Memory B cell (primary cell): ENCODE measurements around the gene AQP12B.
"Not testable (repeated sequence)": the region's sequence is repeated elsewhere in the genome, so short reads cannot be mapped to it uniquely, and the experiment has no call there.

Experiments
- ATAC-seq: fragments of 150-1000 bp; cut with Tn5 transposase; 2 replicates; pipeline ENCODE4 v1.10.0; 2021; ENCODE audit warnings: low read depth, mild to moderate bottlenecking, moderate library complexity
- DNase-seq, 2 donors: peaks; one replicate each; pipeline ENCODE4 v3.0.0; 2022; ENCODE audit warnings: low spot score in 2 of 2
- H3K27ac Mint-ChIP-seq: one replicate; pipeline ENCODE4 v1.8.0; 2022; ENCODE audit warnings: mild to moderate bottlenecking, moderate library complexity, mixed read lengths
- H3K27me3 Mint-ChIP-seq: one replicate; pipeline ENCODE4 v1.8.0; 2022; ENCODE audit warnings: mixed read lengths
- H3K36me3 Mint-ChIP-seq: one replicate; pipeline ENCODE4 v1.8.0; 2022; ENCODE audit warnings: mild to moderate bottlenecking, mixed read lengths
- H3K4me1 Mint-ChIP-seq: one replicate; pipeline ENCODE4 v1.8.0; 2022; ENCODE audit warnings: mixed read lengths
- H3K4me3 Mint-ChIP-seq: one replicate; pipeline ENCODE4 v1.8.0; 2022; ENCODE audit warnings: mild to moderate bottlenecking, moderate library complexity, mixed read lengths
- H3K9me3 Mint-ChIP-seq: one replicate; pipeline ENCODE4 v1.8.0; 2022; ENCODE audit warnings: mixed read lengths

Gene AQP12B

GRCh38 chr2:240682431-240683224, at the start of gene AQP12B:
Gene AQP12B, minus strand, starts transcription at chr2:240682885. Its CDS starts 48 bp downstream, at chr2:240682837.
- ATAC-seq, H3K4me1 Mint-ChIP-seq, H3K9me3 Mint-ChIP-seq, DNase-seq, H3K27me3 Mint-ChIP-seq, H3K36me3 Mint-ChIP-seq, H3K27ac Mint-ChIP-seq, H3K4me3 Mint-ChIP-seq: not testable (repeated sequence)

GRCh38 chr2:240732184-240732583, 49.5 kb upstream of the AQP12B start:
- DNase-seq (no peak), ATAC-seq (no peak)
- Mint-ChIP-seq H3K36me3 (no peaks in the 10 kb centered on the region), H3K27me3 (peaks cover 15% of the 10 kb centered on the region), H3K4me1 (no peaks in the 10 kb centered on the region), H3K4me3 (no peak overlapping the region), H3K27ac (no peak overlapping the region), H3K9me3 (no peaks in the 10 kb centered on the region)

GRCh38 chr2:240731178-240731545, 48.5 kb upstream of the AQP12B start:
- Mint-ChIP-seq H3K27ac (no peak overlapping the region), H3K27me3 (peaks cover 15% of the 10 kb centered on the region), H3K4me1 (no peaks in the 10 kb centered on the region), H3K36me3 (no peaks in the 10 kb centered on the region), H3K4me3 (no peak overlapping the region), H3K9me3 (no peaks in the 10 kb centered on the region)
- ATAC-seq (no peak), DNase-seq (no peak)

- ATAC-seq (no peak), DNase-seq (no peak)
- Mint-ChIP-seq H3K4me3 (no peak overlapping the region), H3K27ac (no peak overlapping the region), H3K9me3 (no peaks in the 10 kb centered on the region), H3K4me1 (no peaks in the 10 kb centered on the region), H3K36me3 (no peaks in the 10 kb centered on the region), H3K27me3 (peaks cover 18% of the 10 kb centered on the region)
Observed at GRCh38 chr2:240730501-240731177, 48.0 kb upstream of the AQP12B start.

GRCh38 chr2:240728827-240729226, 46.1 kb upstream of the AQP12B start:
- ATAC-seq (no peak), DNase-seq (no peak)
- Mint-ChIP-seq H3K9me3 (no peaks in the 10 kb centered on the region), H3K27ac (no peak overlapping the region), H3K4me3 (no peak overlapping the region), H3K4me1 (no peaks in the 10 kb centered on the region), H3K27me3 (peaks cover 11% of the 10 kb centered on the region), H3K36me3 (no peaks in the 10 kb centered on the region)

- H3K27ac Mint-ChIP-seq = no peak overlapping the region
- DNase-seq (no peak), ATAC-seq (no peak)
- no peaks in the 10 kb centered on the region for H3K4me1 Mint-ChIP-seq
- H3K27me3 Mint-ChIP-seq = peaks cover 14% of the 10 kb centered on the region
- no peak overlapping the region for H3K4me3 Mint-ChIP-seq
- H3K36me3 Mint-ChIP-seq = no peaks in the 10 kb centered on the region
- no peaks in the 10 kb centered on the region for H3K9me3 Mint-ChIP-seq
Observed at GRCh38 chr2:240728361-240728760, 45.7 kb upstream of the AQP12B start.

GRCh38 chr2:240727913-240728312, 45.2 kb upstream of the AQP12B start:
- H3K27me3 Mint-ChIP-seq = peaks cover 14% of the 10 kb centered on the region
- no peak overlapping the region for H3K4me3 Mint-ChIP-seq
- no peaks in the 10 kb centered on the region for H3K9me3 Mint-ChIP-seq
- H3K27ac Mint-ChIP-seq = no peak overlapping the region
- no peaks in the 10 kb centered on the region for H3K36me3 Mint-ChIP-seq
- H3K4me1 Mint-ChIP-seq = no peaks in the 10 kb centered on the region
- DNase-seq = no peak
- ATAC-seq = no peak

GRCh38 chr2:240727439-240727838, 44.8 kb upstream of the AQP12B start:
- Mint-ChIP-seq H3K4me3 (no peak overlapping the region), H3K27ac (no peak overlapping the region), H3K27me3 (peaks cover 12% of the 10 kb centered on the region), H3K4me1 (no peaks in the 10 kb centered on the region), H3K9me3 (no peaks in the 10 kb centered on the region), H3K36me3 (no peaks in the 10 kb centered on the region)
- DNase-seq (no peak), ATAC-seq (no peak)

GRCh38 chr2:240726876-240727275, 44.2 kb upstream of the AQP12B start:
- DNase-seq (no peak), ATAC-seq (no peak)
- H3K27ac Mint-ChIP-seq = no peak overlapping the region
- no peak overlapping the region for H3K4me3 Mint-ChIP-seq
- peaks cover 8% of the 10 kb centered on the region for H3K27me3 Mint-ChIP-seq
- no peaks in the 10 kb centered on the region for H3K9me3 Mint-ChIP-seq
- H3K4me1 Mint-ChIP-seq = no peaks in the 10 kb centered on the region
- no peaks in the 10 kb centered on the region for H3K36me3 Mint-ChIP-seq

GRCh38 chr2:240725671-240726070, 43.0 kb upstream of the AQP12B start:
- Mint-ChIP-seq H3K4me3 (no peak overlapping the region), H3K9me3 (no peaks in the 10 kb centered on the region)
- ATAC-seq = no peak

GRCh38 chr2:240725266-240725665, 42.6 kb upstream of the AQP12B start:
- DNase-seq = no peak
- H3K36me3 Mint-ChIP-seq = no peaks in the 10 kb centered on the region
- no peak overlapping the region for H3K27ac Mint-ChIP-seq
- H3K27me3 Mint-ChIP-seq = peaks cover 8% of the 10 kb centered on the region
- H3K4me3 Mint-ChIP-seq = no peak overlapping the region
- no peaks in the 10 kb centered on the region for H3K9me3 Mint-ChIP-seq
- ATAC-seq = no peak
- H3K4me1 Mint-ChIP-seq = no peaks in the 10 kb centered on the region

More at GRCh38 chr2:240725671-240726070, 43.0 kb upstream of the AQP12B start:
- DNase-seq = no peak
- no peaks in the 10 kb centered on the region for H3K36me3 Mint-ChIP-seq
- no peaks in the 10 kb centered on the region for H3K4me1 Mint-ChIP-seq
- no peak overlapping the region for H3K27ac Mint-ChIP-seq
- peaks cover 8% of the 10 kb centered on the region for H3K27me3 Mint-ChIP-seq

- Mint-ChIP-seq H3K27ac (no peak overlapping the region), H3K36me3 (no peaks in the 10 kb centered on the region), H3K9me3 (no peaks in the 10 kb centered on the region), H3K27me3 (peaks cover 8% of the 10 kb centered on the region), H3K4me1 (no peaks in the 10 kb centered on the region), H3K4me3 (no peak overlapping the region)
- DNase-seq (no peak), ATAC-seq (no peak)
Observed at GRCh38 chr2:240724431-240724830, 41.7 kb upstream of the AQP12B start.

- peaks cover 6% of the 10 kb centered on the region for H3K27me3 Mint-ChIP-seq
- no peak for ATAC-seq
- H3K4me1 Mint-ChIP-seq = no peaks in the 10 kb centered on the region
- no peak for DNase-seq
- no peak overlapping the region for H3K27ac Mint-ChIP-seq
- H3K36me3 Mint-ChIP-seq = no peaks in the 10 kb centered on the region
- no peaks in the 10 kb centered on the region for H3K9me3 Mint-ChIP-seq
- no peak overlapping the region for H3K4me3 Mint-ChIP-seq
Observed at GRCh38 chr2:240723851-240724250, 41.2 kb upstream of the AQP12B start.

- Mint-ChIP-seq H3K27me3 (peaks cover 6% of the 10 kb centered on the region), H3K4me3 (no peak overlapping the region), H3K36me3 (no peaks in the 10 kb centered on the region), H3K27ac (no peak overlapping the region), H3K9me3 (no peaks in the 10 kb centered on the region), H3K4me1 (no peaks in the 10 kb centered on the region)
- no peak for DNase-seq
- no peak for ATAC-seq
Observed at GRCh38 chr2:240722796-240723735, 40.4 kb upstream of the AQP12B start.
